HG03558 (cell line): ENCODE data around the gene HINFP.
"Not testable (repeated sequence)": the region's sequence is repeated elsewhere in the genome, so short reads cannot be mapped to it uniquely, and the experiment has no call there.

Experiments
- ATAC-seq: cut with Tn5 transposase; IDR thresholded peaks from one replicate; pipeline ENCODE4 v1.9.1; 2021; ENCODE audit warnings: moderate number of reproducible peaks; ENCODE audit not compliant: unreplicated experiment; ENCODE audit errors: extremely low read depth

Gene HINFP

DNA sequence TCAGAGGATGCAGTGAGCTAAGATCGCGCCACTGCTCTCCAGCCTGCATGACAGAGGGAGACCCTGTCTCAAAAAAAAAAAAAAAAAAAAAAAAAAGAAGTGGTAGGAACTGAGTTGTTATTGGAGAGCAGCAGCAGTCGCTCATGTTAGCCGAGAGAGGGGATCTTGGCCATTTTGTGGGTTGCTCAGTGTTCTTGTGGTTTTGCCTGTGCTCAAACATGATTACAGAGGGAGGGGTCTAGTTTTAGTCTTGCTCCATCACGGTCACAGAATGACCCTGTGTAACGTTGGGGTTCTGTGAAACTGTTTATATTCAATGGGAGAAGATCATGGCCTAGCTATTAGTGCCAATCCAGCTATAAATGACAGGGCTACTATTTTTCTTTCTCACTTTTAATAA is 21.7 kb upstream of the HINFP start:
- no peak for ATAC-seq

- ATAC-seq = no peak
Observed at GRCh38 chr11:119100246-119100970, 21.0 kb upstream of the HINFP start.

- ATAC-seq = peak; percentile 10
Observed at GRCh38 chr11:119100994-119101758, 20.2 kb upstream of the HINFP start.

DNA sequence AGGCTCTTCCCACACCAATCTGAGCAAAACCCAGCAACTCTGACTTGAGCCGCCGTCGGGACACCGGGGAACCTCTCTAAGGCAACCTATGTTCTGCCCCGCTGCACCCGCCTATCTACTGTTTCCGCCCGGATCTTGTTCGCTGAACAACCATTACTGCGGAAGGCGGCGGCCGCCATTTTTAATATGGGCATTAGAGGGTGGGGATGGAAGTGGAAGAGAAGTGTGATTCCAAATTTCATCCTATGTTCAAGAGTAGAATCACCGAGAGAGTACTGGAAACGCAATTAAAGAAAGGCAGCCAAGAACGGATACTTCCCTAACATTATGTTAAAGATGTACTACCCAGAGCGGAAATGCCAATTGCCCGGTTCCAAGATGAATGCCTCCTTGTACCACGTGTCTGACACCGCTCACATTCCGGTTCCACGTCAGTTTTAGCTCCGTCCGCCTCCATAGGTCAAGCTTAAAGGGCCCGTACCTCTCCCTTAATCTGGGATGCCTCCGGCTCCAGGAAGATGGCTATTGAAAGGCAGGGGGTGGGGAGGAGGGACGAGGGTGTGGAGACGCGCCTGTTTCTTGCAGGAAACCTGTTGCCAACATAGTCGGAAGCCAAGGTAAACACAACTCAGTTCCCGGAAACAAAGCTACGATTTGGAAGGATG is 19.5 kb upstream of the HINFP start, which contains the start of gene DPAGT1:
Gene DPAGT1, minus strand, starts transcription at position 95 of the 665 bp plus-strand sequence. CDS start 198 bp downstream, outside the sequence.
- peak; percentile 46 for ATAC-seq

GRCh38 chr11:119103161-119103664 is 18.2 kb upstream of the HINFP start:
- not testable (repeated sequence) for ATAC-seq

DNA sequence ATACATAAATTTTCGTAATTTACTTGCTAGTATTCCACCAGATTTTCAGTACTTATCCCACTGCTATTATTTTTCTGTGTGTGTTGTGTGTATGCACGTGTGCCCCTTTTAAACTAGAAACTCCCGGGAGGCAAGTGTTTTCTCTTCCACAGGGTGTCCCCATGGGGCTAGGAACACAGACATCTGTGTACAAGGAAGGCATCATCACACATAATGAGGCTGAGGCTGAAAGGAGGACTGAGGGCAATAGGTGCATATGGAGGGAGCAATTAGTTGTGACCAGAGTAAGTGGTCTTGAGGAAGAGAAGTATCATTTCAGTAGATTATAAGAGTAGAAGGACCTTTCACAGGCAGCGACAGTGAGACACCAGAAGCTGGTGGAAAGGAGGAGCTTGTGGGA is 17.6 kb upstream of the HINFP start:
- ATAC-seq = no peak

GRCh38 chr11:119106564-119107537 is 14.5 kb upstream of the HINFP start, which contains the start of gene C2CD2L:
C2CD2L (plus strand) TSS chr11:119107344; CDS start chr11:119107742, 398 bp downstream.
- ATAC-seq = peak; percentile 35

DNA sequence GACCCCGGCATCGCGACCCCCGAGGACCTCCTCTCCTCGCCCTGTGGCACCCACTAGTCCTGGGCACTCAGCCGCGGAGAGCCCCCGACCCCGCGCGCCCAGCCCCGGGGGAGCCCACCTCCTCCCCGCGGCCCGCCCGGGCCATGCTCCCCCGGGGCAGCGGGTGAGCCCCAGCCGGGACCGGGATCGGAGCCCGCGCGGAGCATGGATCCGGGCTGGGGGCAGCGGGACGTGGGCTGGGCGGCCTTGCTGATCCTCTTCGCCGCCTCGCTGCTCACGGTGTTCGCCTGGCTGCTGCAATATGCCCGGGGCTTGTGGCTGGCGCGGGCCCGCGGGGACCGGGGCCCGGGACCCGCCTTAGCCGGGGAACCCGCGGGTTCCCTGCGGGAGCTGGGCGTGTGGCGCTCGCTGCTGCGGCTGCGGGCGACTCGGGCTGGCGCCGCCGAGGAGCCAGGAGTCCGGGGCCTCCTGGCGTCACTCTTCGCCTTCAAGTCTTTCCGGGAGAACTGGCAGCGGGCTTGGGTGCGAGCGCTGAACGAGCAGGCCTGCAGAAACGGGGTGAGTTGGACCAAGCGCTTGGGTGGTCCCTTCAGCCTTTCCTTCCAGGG is 13.7 kb upstream of the HINFP start:
- ATAC-seq = peak; percentile 11

DNA sequence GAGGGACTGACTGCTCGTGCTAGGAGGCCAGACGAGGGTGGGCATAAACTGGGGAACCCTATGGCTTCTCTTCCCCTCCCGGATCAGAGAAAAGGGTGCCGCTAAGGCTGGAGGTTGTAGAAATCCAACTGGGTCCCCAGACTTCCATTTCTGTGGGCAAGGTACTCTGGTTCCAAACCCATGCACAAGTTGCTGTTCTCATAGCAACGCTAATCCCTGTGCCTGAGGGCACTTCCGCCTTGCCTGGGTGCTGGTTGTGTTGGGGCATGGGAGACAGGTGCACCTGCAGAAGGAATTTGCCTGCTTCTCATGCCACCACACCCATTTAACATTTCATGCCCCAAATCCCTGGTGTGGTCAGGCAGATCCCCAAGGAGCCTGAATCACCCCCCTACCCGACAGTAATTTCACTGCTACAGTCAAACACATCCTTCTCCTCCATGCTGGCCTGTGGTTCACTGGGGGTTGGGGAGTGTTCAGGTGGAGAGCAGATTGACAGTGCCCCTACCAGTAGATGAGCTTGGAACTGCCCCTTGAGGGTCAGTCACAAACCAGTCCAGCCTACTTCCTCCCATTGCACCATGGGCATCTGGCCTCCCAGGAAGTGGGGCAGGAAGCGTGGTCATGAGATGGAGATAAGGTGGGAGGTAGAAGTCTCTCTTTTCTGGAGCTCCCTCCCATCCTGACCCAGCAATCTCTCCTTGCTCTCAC is 13.1 kb upstream of the HINFP start:
- no peak for ATAC-seq

DNA sequence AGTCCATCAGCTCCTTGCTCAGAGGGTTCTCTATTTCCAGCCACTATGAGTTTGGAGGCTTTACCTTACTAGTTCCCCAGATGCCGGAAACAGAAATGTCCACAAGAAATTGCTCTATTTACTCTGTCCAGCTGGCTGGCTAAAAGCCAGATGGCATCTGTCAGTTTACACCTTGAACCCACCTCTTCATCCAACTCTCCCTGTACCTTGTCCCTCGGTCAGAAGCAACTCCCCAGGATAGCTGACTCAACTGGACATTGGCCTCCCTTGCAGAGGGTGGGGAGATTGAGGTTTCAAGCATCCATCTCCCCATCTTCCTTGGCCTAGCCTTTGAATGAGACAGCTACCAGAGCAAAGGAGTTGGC is 12.5 kb upstream of the HINFP start:
- ATAC-seq = no peak

DNA sequence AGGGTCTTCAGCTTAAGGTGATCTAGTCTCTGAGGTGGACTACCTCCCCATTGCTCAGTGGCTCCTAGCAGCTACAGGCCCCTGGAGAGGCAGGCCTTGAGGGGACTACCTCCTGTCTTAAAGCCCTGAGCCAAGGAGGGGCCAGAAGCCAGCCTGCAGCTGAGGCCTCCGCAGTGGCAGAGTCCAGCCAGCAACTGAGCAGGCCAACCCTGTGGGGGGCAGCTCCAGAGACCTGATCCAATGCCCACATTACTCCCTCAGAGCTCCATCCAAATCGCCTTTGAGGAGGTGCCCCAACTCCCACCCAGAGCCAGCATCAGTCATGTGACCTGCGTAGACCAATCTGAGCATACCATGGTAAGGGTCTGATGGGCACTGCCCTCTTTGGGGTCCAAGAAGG is 11.5 kb upstream of the HINFP start:
- ATAC-seq = no peak

DNA sequence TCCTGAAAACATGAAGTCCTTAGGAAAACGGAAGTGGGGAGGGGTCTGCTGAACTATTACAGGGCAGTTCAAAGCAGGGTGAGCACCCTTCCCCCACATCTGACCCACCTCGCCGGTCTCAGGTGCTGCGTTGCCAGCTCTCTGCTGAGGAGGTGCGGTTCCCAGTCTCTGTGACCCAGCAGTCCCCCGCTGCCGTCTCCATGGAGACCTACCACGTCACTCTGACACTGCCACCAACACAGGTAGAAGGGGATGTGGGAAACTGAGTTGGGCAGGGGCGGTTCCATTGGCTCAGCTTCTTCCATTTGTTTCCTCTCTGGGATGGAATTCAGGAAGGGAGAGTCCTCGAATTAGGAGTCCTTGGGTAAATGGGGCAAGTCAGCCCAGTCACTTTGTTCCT is 10.9 kb upstream of the HINFP start:
- ATAC-seq = no peak

- ATAC-seq = no peak
Observed at GRCh38 chr11:119111361-119111925, 9.9 kb upstream of the HINFP start.

GRCh38 chr11:119112314-119113020 is 8.9 kb upstream of the HINFP start:
- ATAC-seq = no peak

- ATAC-seq = no peak
Observed at GRCh38 chr11:119113716-119114115, 7.7 kb upstream of the HINFP start.

DNA sequence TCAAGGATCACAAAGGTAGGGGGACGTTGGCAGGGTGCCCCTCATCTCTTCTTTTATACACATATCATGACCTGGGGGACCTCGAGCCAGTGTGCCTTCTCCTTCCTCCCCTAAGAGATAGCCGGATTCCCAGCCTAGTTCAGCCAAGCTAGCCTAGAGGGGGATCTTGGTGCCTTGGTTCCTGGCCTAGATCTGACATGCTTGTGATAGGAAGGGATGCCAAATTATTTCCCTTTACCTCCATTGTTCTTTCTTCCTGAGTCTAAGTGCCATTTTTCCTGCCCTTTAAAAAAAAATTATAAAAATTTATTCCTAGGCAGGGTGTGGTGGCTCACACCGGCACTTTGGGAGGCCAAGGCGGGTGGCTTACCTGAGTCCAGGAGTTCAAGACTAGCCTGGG is 7.0 kb upstream of the HINFP start:
- no peak for ATAC-seq

DNA sequence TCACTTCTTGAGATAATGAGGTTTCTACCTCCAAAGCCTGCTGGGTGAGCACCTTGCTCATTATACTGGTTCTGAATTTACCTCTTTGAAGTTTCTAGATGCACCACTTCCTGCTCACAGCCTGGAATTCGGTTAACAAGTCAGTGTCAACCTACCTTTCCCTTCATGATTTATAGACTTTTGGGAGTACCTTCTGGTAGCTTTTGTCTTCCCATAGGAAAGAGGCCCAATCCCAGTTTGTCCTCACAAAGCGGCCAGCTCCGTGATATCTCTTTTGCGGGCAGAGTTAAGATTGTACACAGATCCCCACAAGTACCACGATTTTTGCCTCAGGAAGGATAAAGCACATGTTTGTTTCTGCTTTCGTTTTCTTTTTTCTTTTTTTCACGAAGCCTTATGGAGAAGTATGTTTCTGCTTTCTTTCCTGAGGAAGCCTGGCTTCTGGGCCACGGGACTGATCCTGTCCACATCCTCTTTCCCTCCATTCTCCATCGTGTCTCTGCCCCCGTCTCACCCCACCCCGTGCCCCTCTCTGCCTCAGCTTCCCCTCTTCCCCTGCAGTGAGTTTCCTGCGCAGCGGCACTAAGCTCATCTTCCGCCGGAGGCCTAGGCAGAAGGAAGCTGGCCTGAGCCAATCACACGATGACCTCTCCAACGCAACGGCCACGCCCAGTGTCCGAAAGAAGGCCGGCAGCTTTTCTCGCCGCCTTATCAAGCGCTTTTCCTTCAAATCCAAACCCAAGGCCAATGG is 5.7 kb upstream of the HINFP start:
- ATAC-seq = no peak
